ENCODE results near the gene HSBP1L1. TPM values are rescaled to one million over a fixed set of nuclear protein-coding genes. Genes with fewer than 3 reads are reported as not detected.

HSBP1L1 gene
- total RNA-seq, 1 donor from 2014 or later = 48.7 TPM

DNA sequence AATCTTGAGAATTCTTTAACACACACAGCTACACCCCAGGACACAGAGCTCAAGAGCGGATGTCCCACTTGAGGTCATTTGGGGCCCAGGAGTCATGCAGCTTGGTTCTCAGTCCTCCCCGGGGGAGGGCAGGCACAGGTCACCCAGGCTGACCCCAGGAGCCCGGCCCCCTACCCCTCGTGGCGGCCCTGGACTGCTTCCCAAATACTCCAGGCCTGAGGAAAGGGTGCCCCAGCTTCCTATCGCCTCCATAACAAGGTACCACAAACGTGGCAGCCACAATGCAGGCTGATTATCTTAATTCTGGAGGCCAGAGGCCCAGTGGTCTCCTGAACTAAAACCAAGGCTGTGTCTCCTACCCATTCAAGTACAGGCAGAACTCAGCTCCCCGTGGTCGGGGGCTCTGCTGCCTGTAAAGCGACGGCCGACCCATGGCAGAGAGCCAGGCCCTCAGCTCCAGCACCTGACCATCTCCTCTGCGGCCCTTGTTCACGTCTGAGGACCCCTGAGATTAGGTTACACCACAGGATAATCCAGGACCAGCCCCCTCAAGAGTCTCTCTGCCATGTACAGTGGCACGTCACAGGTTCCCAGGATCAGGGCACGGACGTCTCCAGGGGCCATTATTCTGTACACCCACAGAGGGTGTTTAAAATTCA lies 23.5 kb upstream of the HSBP1L1 start:
- intact Hi-C loops (cut with DNase I) = no loop called here
- no peaks in the 10 kb centered on the region for H3K9me3 ChIP-seq

DNA sequence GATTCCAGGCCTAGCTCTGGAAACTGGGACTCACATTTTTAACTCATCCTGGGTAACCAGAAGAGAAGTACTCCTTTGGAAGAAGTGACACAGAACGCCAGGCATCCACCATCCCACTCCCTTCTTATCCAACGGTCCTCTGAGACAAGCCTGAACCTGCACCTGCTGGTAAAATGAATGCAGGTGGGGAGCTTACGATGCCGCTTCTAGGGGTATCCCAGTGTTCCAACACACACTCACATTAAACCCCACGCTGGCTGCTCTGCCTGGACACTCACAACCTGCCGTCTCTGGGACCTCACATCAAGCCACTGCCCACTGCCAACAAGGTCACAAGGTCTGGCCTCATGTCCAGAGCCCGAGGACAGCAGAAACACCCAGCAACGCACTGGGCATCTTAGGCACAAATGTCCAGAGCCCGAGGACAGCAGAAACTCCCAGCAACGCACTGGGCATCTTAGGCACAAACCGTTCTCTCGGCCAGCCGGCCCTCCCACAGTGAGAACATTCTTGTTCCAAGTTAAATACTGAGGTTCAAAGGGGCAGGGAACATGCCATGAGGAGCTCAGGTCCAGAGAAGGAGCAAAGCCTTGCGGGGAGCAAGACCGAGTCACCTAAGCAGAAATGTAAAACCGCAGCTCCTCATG lies 22.8 kb upstream of the HSBP1L1 start:
- no peaks in the 10 kb centered on the region for H3K9me3 ChIP-seq
- TF ChIP-seq, protein P1, sequence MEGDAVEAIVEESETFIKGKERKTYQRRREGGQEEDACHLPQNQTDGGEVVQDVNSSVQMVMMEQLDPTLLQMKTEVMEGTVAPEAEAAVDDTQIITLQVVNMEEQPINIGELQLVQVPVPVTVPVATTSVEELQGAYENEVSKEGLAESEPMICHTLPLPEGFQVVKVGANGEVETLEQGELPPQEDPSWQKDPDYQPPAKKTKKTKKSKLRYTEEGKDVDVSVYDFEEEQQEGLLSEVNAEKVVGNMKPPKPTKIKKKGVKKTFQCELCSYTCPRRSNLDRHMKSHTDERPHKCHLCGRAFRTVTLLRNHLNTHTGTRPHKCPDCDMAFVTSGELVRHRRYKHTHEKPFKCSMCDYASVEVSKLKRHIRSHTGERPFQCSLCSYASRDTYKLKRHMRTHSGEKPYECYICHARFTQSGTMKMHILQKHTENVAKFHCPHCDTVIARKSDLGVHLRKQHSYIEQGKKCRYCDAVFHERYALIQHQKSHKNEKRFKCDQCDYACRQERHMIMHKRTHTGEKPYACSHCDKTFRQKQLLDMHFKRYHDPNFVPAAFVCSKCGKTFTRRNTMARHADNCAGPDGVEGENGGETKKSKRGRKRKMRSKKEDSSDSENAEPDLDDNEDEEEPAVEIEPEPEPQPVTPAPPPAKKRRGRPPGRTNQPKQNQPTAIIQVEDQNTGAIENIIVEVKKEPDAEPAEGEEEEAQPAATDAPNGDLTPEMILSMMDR (IDR thresholded peaks at IDR 0.05) = no peak
- peaks cover 29% of the 10 kb centered on the region for H3K36me3 ChIP-seq
- no peak overlapping the region for H3K27ac ChIP-seq
- H3K4me3 ChIP-seq = no peak overlapping the region
- ATAC-seq (no peak), DNase-seq (peak; percentile 52)
- H3K27me3 ChIP-seq = no peaks in the 10 kb centered on the region
- intact Hi-C loops (cut with DNase I) = no loop called here
- H3K4me1 ChIP-seq = peaks cover 19% of the 10 kb centered on the region

More for the DNA sequence above, 23.5 kb upstream of the HSBP1L1 start:
- no peak overlapping the region for H3K27ac ChIP-seq
- no peak for ATAC-seq
- TF ChIP-seq, protein P1 (IDR thresholded peaks at IDR 0.05) = no peak
- H3K27me3 ChIP-seq = no peaks in the 10 kb centered on the region
- peak; percentile 63 for DNase-seq
- peaks cover 29% of the 10 kb centered on the region for H3K36me3 ChIP-seq
- peaks cover 15% of the 10 kb centered on the region for H3K4me1 ChIP-seq
- H3K4me3 ChIP-seq = no peak overlapping the region

DNA sequence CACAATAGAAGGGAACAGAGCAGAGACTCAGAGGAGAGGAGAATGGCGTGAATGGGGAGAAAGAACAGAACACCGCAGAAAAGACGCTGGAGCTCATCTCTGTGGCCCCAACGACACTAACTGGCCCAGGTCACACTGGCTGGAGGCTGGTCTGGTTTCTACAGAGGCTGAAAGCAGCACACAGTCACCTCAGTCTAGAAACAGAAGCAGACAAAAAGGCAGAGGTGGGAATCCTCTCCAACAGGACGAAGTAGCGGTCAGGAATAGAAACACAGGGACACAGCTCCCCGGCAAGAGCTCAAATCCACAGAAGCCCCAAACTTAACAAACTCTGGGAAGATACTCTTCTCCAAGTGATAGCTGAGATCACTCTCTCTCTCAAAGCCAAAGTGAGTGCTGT lies 22.2 kb upstream of the HSBP1L1 start:
- Histone ChIP-seq H3K36me3 (peaks cover 29% of the 10 kb centered on the region), H3K27me3 (no peaks in the 10 kb centered on the region), H3K4me3 (no peak overlapping the region), H3K4me1 (peaks cover 22% of the 10 kb centered on the region), H3K27ac (no peak overlapping the region), H3K9me3 (no peaks in the 10 kb centered on the region)
- DNase-seq = no peak
- intact Hi-C loops (cut with DNase I) = no loop called here
- ATAC-seq = no peak
- TF ChIP-seq, protein P1 (IDR thresholded peaks at IDR 0.05) = no peak

DNA sequence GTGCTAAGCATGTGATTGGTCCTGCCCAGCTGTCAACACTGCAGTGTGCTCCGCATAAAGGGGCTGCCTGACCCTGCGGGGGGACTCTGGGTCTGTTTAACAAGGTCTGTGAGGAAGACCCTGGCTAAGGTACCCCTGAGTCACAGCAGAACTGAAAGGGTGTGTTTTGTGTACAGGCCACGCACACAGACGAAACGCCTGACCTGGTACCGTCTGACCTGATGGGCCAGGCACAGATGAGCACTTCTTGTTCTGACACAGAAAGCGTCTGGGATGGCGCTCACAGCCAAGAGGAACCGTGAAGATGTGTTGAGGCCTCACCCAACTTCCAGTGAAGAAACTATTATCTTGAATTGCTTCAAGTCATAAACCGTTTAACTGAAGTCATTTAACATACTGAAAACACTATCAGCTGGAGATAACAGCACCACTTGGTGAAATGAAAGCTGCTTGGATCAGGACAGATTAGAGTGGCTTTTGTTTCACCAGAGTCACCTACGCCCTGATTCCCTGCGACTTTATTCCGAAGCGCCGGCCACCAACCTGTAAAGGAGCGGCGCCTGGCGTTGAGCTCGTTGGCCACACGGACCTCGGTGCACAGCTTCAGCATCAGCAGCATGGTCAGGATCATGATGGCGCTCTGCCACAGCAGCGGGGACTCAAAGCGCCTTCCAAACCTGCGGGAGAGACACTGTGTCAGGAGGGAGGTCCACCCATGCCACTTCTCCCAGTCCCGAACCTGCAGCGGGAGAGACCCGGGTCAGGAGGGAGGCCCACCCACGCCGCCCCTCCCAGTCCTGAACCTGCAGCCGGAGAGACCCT lies 21.4 kb upstream of the HSBP1L1 start:
- DNase-seq = peak; percentile 57
- TF ChIP-seq, protein P1 (IDR thresholded peaks at IDR 0.05) = no peak
- Histone ChIP-seq H3K27ac (no peak overlapping the region), H3K4me1 (peaks cover 27% of the 10 kb centered on the region), H3K27me3 (no peaks in the 10 kb centered on the region), H3K9me3 (no peaks in the 10 kb centered on the region), H3K4me3 (no peak overlapping the region), H3K36me3 (peaks cover 29% of the 10 kb centered on the region)
- ATAC-seq = no peak
- intact Hi-C loops (cut with DNase I) = no loop called here

DNA sequence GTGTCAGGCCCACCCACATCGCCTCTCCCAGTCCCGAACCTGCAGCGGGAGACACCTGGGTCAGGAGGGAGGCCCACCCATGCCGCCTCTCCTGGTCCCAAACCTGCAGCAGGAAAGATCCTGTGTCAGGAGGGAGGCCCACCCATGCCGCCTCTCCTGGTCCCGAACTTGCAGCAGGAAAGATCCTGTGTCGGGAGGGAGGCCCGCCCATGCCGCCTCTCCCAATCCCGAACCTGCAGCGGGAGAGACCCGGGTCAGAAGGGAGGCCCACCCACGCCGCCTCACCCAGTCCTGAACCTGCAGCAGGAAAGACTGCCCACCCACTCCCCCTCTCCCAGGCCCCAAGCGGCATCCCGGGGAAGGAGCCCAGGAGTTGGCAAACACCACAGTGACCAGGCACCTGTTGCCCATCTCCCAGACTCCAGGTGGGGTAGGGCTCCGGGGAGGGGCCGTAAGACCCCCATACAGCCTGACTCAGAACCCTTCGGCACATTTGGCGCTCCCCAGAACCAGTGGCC lies 20.8 kb upstream of the HSBP1L1 start:
- no peak for ATAC-seq
- peaks cover 21% of the 10 kb centered on the region for H3K4me1 ChIP-seq

More for the DNA sequence above, 20.8 kb upstream of the HSBP1L1 start:
- Histone ChIP-seq H3K27me3 (no peaks in the 10 kb centered on the region), H3K4me3 (no peak overlapping the region), H3K9me3 (no peaks in the 10 kb centered on the region), H3K36me3 (peaks cover 29% of the 10 kb centered on the region), H3K27ac (no peak overlapping the region)
- intact Hi-C loops (cut with DNase I) = no loop called here
- TF ChIP-seq, protein P1 (IDR thresholded peaks at IDR 0.05) = no peak
- peak; percentile 60 for DNase-seq
